WERI-Rb-1 (cell line): ENCODE measurements around the gene HOXC6.

Source experiments
- DNase-seq: peaks from one replicate; pipeline ENCODE4 v3.0.0-alpha.2; 2020
- H3K27ac ChIP-seq: fragments of 250-450 bp; sonication (Bioruptor Pico); 2 replicates; pipeline ENCODE4 v1.5.1; 2020; ENCODE audit warnings: mild to moderate bottlenecking, moderate library complexity
- H3K27me3 ChIP-seq: fragments of 250-450 bp; sonication (Bioruptor Pico); 2 replicates; pipeline ENCODE4 v1.5.1; 2021; ENCODE audit warnings: mild to moderate bottlenecking, low read depth, moderate library complexity; ENCODE audit not compliant: insufficient read depth, severe bottlenecking
- H3K36me3 ChIP-seq: fragments of 250-450 bp; sonication (Bioruptor Pico); 2 replicates; pipeline ENCODE4 v1.5.1; 2020; ENCODE audit warnings: mild to moderate bottlenecking, moderate library complexity
- H3K4me3 ChIP-seq: 2 replicates; pipeline ENCODE4 v1.5.1; 2011; ENCODE audit warnings: low read depth, mild to moderate bottlenecking, control low read depth, low read length
- H3K9me3 ChIP-seq: fragments of 250-450 bp; sonication (Bioruptor Pico); 2 replicates; pipeline ENCODE4 v1.5.1; 2021; ENCODE audit warnings: mild to moderate bottlenecking, moderate library complexity; ENCODE audit not compliant: severe bottlenecking
- TF ChIP-seq, protein P1 (sequence below): IDR thresholded peaks from 2 replicates; pipeline ENCODE4 v1.5.1; 2011; ENCODE audit warnings: low read depth, mild to moderate bottlenecking, control low read depth, inconsistent platforms, low read length

HOXC6 gene

DNA sequence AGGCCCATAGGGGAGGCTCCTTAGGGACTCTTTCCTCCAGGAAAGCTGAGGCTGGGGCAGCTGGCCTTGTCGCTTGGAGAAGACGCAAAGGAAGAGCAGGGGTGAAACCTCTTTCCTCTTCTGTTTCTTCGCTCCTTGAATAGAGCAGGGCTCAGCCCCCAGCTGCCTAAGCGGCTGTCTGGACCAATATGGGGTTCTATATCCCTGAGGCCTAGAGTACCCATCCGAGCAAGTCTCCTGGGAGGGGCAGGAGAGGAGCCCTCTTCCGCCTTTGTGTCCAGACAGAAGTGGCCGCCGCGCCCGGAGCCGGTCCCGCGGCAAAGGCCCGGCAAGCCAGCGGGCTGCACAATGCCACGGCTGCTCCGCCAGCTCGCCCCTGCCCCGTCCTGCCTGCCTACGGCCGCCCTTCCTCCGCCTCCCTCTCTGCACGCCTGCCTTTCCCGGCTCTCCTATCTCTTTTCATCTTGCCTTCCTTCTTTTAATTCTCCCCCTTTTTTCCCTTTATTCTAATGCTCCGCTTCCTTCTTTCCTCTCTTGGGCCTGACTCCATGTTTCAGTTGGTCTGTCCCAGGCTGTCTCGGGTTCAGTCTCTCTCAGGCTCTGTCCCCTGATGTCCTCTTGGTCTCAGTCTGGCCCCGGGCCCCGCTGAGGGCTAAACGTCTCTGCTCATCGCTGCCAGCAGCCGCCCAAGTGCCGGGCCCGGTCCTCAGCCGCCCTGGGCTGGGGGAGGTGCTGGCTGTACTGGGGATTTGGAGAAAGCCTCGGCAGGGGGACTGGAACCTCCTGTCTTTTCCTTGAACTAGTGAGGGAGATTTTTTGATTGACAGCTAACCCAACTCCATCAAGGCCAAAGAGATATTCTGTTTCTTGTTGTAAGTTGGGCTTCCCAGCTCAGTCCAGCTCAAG is 30.8 kb upstream of the HOXC6 start:
- TF ChIP-seq, protein P1, sequence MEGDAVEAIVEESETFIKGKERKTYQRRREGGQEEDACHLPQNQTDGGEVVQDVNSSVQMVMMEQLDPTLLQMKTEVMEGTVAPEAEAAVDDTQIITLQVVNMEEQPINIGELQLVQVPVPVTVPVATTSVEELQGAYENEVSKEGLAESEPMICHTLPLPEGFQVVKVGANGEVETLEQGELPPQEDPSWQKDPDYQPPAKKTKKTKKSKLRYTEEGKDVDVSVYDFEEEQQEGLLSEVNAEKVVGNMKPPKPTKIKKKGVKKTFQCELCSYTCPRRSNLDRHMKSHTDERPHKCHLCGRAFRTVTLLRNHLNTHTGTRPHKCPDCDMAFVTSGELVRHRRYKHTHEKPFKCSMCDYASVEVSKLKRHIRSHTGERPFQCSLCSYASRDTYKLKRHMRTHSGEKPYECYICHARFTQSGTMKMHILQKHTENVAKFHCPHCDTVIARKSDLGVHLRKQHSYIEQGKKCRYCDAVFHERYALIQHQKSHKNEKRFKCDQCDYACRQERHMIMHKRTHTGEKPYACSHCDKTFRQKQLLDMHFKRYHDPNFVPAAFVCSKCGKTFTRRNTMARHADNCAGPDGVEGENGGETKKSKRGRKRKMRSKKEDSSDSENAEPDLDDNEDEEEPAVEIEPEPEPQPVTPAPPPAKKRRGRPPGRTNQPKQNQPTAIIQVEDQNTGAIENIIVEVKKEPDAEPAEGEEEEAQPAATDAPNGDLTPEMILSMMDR: no peak
- Histone ChIP-seq H3K9me3 (no peaks in the 10 kb centered on the region), H3K4me3 (peak overlapping the region; percentile 86), H3K27ac (peak overlapping the region; percentile 95), H3K27me3 (no peaks in the 10 kb centered on the region), H3K36me3 (peaks cover under 1% of the 10 kb centered on the region)
- DNase-seq: peak; percentile 83

DNA sequence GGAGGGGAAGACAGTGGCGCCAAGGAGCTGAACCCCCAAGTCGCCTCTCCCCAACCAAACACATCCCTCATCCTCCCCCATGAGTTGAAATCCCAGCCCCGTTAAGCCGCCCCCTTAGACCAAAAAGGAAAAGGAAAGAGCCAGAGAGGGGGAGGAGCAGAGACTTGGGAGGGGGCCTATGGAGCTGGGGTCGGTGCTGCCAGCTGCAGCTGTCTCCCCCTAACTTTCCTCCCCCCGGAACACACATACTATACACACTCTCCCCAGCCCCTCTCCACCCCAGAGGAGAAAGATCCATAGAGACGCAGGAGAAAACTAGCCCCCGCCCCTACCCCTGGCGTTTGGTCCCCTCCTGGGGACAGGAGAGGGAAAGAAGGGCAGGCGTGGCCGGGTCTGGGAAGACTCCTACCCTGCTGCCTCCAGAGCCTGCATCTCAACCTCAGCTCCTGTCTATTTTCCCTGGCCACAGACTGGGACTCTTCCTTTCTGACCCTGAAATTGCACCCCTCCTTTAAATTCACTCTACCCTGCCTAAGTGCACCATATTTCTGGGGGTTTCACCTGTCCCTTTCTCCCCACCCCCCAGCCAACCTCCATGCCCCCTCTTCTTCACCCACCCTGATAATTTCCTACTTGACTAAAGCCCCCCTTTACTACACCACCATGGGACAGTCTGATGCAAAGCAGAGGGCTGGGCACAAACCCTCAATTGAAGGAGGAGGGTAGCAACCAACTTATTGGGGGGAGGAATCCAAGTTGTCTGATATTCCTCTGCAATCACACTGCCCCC is 29.9 kb upstream of the HOXC6 start:
- H3K4me3 ChIP-seq: peak overlapping the region; percentile 86
- TF ChIP-seq, protein P1: no peak

DNA sequence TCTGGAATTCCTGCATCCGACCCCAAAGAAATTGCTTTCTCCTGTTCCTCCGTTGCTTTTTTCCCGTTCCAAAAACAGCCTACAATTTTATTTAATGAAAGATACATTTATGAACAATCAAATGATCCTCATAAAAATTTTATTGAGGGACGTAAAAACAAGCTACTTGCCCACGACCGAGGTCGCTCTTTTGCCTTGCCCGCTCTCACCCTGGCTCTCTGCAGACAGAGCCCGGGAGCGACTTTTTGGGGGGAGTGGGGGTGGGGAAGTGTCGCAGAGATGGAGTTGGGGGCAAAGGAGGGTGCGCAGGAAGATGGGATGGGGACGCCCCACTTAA is 29.4 kb upstream of the HOXC6 start:
- peak overlapping the region; percentile 95 for H3K27ac ChIP-seq
- TF ChIP-seq, protein P1: no peak
- H3K4me3 ChIP-seq: peak overlapping the region; percentile 86
- H3K27me3 ChIP-seq: no peaks in the 10 kb centered on the region
- no peak for DNase-seq
- peaks cover 4% of the 10 kb centered on the region for H3K36me3 ChIP-seq
- no peaks in the 10 kb centered on the region for H3K9me3 ChIP-seq

More for the DNA sequence above, 29.9 kb upstream of the HOXC6 start:
- peaks cover 4% of the 10 kb centered on the region for H3K36me3 ChIP-seq
- H3K27ac ChIP-seq: peak overlapping the region; percentile 95
- H3K9me3 ChIP-seq: no peaks in the 10 kb centered on the region
- no peak for DNase-seq
- no peaks in the 10 kb centered on the region for H3K27me3 ChIP-seq

DNA sequence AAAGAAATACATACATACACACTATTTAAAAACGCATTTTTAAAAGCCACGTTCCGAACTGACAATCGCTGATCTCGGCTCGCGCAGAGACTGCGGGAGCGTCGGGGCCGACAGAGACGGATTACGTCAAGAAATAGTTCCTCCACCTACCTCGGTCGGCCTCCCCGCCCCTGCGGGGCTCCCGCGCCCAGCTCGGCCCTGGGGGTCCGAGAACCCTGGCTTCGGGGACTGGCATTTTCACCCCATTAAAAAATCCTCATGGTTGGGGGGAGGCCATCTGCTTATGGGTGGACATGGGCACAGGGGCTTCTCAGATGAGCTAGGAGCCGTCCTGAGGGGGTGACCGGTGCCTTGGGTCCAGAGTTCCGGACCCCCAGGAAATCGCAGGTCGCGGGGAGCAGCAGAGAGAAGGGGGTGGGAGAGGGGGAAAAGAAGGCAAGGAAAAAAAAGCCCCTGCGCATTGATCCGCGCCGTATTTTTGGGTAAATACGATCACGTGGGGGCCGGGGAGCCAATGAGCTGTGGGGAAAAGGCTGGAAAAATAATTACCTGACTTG is 28.6 kb upstream of the HOXC6 start:
- DNase-seq: peak; percentile 82
- Histone ChIP-seq H3K27ac (peak overlapping the region; percentile 95), H3K4me3 (peak overlapping the region; percentile 86), H3K27me3 (no peaks in the 10 kb centered on the region), H3K9me3 (no peaks in the 10 kb centered on the region), H3K36me3 (peaks cover 4% of the 10 kb centered on the region)
- TF ChIP-seq, protein P1: no peak

DNA sequence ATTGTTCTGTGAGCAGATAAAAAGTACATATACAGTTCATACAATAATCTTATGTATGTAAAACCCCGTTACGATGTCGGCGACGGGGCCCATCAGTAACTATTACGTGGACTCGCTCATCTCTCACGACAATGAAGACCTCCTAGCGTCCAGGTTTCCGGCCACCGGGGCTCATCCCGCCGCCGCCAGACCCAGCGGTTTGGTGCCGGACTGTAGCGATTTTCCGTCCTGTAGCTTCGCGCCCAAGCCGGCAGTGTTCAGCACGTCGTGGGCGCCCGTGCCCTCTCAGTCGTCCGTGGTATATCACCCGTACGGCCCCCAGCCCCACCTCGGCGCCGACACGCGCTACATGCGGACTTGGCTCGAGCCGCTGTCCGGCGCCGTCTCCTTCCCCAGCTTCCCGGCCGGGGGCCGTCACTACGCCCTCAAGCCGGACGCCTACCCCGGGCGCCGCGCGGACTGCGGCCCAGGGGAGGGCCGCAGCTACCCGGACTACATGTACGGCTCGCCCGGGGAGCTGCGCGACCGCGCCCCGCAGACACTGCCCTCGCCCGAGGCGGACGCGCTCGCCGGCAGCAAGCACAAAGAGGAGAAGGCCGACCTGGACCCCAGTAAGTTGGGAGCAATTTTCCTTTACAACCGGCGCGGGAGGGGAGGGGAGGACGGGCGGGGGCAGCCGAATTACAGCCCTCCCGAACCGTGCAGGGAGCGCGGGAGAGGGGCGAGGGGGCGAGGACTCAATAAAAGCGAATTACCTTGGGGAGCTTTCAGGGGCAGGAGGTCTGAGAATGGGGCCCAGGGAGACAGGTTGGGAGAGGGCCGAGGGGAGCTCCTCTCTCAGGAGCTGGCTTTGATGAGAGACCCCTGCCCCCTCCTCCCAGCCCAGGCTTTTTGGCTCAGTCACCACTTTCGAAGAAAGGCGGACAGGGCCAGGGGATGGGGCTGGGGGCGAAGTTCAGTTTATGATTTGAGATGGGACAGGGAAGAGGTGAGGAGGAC is 27.8 kb upstream of the HOXC6 start, which contains the start of gene HOXC9:
TSS of gene HOXC9 (plus strand) at position 46 of the 999 bp plus-strand sequence. CDS start at position 74, 28 bp downstream.
- Histone ChIP-seq H3K9me3 (no peaks in the 10 kb centered on the region), H3K4me3 (peak within 1 kb of the TSS; percentile 86), H3K27ac (peak within 1 kb of the TSS; percentile 95), H3K27me3 (no peaks in the 10 kb centered on the region), H3K36me3 (peaks cover 4% of the 10 kb centered on the region)
- TF ChIP-seq, protein P1: no peak
- DNase-seq: no peak
